ENCODE results near the gene MOB3B.
"Not testable (repeated sequence)": the region's sequence is repeated elsewhere in the genome, so short reads cannot be mapped to it uniquely, and the experiment has no call there.

The MOB3B gene

GRCh38 chr9:27518809-27519208 lies 10.8 kb downstream of the MOB3B start:
- no peak for DNase-seq (ENCODE audit: low spot score)

DNA sequence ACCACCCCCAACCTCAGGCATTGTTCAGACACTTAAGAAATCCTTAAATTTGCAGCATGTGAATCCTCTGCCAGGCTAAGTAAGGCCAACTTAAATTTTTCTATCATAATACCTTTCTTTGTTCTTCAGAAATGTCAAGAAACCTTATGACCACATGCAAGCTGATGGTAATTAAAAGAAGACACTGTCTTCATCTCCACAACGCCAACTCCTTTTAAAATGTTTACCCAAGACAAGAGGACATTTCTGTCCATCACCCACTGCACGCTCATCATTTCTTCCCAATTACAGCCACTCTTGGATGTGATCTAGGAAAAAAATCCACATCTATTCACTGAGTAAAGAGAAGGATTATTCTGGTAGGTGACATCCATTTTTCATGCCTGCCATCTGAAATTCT lies 11.6 kb downstream of the MOB3B start:
- DNase-seq (ENCODE audit: low spot score) = no peak

DNA sequence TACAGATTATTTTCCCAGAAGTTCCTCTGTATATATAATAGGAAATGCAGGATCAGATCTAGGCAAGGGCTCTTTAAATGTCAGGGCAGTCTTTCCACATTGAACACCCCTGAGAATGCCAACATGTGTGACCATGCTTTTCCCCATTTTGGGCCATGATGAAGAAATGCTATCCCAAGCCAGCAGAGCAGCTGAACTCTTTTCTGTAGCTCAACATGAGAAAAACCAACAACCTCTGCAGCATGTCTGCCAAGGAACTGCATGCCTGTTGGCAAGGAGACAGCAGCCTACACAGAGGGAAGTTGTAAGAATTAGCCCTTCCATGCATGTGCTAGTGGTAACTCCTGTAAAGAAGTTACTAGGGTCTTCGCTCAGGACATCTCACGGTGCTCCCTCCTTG lies 15.1 kb downstream of the MOB3B start:
- DNase-seq (ENCODE audit: low spot score) = no peak

DNA sequence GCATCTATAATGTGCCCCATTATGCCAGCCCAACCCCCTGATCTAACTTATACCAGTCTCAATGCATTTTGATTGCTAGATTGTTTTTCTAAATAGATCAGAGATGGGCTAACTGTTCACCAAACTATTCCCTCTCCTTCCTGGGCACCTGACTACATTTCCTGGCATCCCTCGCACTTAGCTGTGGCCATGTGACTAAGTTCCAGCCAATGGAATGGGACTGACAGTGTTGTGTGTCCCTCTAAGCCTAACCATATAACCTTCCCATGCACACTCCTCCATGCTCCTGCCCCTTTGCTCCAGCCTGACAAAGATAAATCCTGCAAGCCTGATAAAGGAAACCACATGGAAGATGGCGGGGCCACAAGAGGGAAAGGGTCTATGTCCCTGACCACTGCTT lies 17.8 kb downstream of the MOB3B start:
- DNase-seq (ENCODE audit: low spot score) = no peak

- DNase-seq (ENCODE audit: low spot score) = no peak
Measured at GRCh38 chr9:27510780-27511179, 18.8 kb downstream of the MOB3B start.

- no peak for DNase-seq (ENCODE audit: low spot score)
Measured at GRCh38 chr9:27506981-27507380, 22.6 kb downstream of the MOB3B start.

- no peak for DNase-seq (ENCODE audit: low spot score)
Measured at GRCh38 chr9:27505744-27506161, 23.9 kb downstream of the MOB3B start.

- DNase-seq (ENCODE audit: low spot score) = no peak
Measured at GRCh38 chr9:27504259-27504658, 25.4 kb downstream of the MOB3B start.

GRCh38 chr9:27503623-27504022 lies 26.0 kb downstream of the MOB3B start:
- DNase-seq (ENCODE audit: low spot score) = no peak

DNA sequence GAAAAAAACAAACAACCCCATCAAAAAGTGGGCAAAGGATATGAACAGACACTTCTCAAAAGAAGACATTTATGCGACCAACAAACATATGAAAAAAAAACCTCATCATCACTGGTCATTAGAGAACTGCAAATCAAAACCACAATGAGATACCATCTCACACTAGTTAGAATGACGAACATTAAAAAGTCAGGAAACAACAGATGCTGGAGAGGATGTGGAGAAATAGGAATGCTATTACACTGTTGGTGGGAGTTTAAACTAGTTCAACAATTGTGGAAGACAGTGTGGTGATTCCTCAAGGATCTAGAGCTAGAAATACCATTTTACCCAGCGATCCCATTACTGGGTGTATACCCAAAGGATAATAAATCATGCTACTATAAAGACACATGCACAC lies 28.7 kb downstream of the MOB3B start:
- DNase-seq (ENCODE audit: low spot score) = not testable (repeated sequence)

DNA sequence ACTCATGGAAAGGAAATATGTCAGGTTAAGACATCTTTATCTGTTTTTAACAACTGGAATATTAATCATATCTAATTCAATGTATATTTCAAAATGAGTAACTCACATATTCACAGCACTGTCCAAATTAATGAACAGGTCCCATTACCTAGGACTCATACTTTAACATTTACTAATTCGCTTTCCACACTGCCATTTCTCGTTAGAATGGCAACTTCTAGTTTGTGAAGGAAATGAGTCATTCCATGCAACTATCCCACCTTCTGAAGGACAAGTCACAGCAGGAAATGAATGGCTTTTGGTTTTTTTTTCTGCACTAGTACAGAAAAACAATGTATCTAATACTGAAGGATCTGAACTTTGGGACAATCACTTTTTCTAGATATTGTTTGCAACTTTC lies 30.2 kb downstream of the MOB3B start:
- no peak for DNase-seq (ENCODE audit: low spot score)

GRCh38 chr9:27497883-27498417 lies 31.7 kb downstream of the MOB3B start:
- DNase-seq (ENCODE audit: low spot score) = no peak

DNA sequence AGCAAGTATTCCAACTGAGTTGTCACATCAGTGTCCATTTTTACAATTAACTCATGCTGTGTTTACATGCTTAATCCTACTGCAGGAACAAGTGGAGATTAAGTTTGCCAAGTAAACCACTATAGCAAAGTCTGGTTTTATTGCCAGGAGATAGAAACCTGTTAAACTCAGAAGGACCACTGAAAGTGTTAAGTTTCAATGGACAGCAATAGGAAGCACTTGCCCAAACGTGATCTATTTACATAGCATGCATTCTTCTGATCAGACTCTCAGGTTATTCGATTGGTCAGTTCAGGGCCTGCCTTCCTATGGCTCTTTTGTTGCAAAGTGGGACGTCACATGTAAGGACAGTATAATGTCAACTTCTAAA lies 33.5 kb downstream of the MOB3B start:
- DNase-seq (ENCODE audit: low spot score) = no peak

- no peak for DNase-seq (ENCODE audit: low spot score)
Measured at GRCh38 chr9:27495480-27496134, 34.0 kb downstream of the MOB3B start.

DNA sequence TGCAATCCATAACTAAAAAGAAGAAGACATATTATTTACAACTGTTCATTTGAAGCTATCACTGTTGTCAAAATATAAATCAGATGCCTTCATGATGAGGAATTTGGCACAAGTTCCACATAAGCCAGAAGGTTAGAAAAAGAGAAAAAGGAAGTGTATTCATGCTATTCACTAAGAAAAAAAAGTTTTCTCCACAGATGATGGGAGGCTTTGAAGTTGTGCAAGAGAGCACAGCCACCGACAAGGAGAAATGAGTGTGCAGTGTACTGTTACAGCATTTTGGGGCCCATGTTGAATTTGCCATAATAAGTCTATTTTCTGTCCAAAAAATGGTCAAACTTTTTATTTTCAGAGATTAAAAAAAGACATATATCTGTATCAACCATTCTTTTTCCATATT lies 38.5 kb downstream of the MOB3B start:
- DNase-seq (ENCODE audit: low spot score) = no peak

DNA sequence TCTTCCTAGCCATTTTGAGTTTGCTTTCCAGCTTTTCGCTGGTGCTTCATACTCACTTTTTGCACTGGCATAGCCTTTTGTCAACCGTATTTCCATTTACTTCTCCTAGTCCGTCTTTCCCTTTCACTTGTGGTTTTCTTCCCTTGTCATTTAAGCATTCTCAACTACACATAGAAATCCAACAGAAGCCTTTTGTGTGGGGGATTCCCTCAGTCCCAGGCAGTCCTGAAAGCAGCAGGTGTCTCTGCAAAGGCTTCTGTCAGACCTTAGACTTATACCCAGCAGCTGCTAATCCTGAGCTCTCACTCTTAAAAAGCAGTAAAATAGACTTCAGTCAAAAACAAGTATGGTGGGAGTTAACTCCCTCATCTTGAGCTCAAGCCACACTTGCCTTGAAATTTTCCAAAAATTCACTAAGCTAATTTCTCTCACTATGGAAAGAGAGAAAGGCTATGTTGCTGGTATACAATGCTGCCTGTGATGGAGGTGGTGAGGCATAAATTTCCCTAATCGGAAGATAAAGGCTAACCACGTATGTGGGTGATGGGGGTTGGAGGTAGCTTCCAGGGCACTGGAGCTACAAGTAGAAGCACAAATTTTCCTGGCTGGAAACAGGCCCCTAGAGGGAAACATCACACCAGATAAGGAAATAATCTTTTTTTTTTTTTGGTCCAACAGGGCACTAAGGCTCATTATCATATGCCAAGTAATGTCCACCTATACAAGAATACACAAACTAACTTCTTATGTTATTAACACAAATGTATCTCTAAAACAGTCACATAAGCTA lies 40.3 kb downstream of the MOB3B start:
- no peak for DNase-seq (ENCODE audit: low spot score)

DNA sequence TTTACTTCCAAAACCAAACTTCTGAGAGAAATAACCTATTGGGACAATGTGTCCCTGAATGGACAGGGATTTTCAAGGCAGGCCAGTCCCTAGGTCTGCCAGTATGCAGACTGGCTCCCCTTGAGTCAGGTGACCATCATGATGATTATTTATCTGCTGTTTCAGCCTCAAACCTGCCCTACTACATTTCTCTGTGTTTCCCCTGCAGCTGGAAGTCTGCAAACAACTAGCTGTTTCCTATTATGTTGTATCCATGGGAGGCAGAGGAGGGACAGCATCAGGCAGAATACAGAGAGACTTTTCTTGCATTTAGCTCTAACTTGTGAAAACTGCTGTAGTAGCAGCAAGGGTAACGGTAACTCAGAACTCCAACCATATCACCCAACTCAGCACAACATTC lies 41.7 kb downstream of the MOB3B start:
- no peak for DNase-seq (ENCODE audit: low spot score)

DNA sequence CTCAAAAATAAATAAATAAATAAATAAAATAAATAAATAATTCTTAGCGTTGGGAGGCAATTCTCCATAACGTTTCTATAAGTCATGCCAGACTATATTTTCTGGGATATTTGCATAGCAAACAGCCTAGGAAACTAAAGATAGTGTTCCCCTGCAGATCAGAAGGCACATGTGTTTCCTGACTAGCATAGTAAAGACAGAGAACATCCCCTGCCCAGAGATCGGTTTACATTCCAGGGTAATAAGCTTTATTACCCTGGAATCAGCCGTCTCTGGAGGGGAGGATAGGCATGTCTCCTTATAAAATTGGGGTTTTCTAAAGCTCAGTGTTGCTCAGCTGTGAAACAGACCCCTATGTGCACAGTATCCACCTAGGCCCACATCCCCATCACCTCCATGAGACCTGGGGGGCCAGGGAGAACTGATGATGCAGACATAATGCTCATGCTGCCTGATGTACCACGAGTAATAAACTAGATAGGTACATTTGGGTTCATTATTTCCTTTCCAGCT lies 42.4 kb downstream of the MOB3B start:
- no peak for DNase-seq (ENCODE audit: low spot score)

DNA sequence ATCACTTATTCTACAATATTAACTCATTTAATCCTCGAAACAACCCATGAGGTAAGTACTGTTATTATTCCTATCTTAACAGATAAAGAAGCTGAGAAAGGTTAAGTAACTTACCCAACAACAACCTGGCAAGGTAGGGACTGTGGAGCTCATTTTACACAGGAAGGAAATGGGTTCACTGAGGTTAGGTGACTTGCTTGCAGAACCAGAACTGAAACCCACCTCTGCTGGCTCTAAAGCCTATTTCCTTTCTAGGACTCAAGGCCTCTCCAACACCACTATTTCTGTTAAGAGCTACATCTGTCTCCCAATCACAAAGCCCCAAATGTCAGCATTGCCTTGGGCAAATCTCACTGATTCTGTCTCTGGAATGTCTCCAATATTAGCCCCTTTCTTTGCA lies 44.5 kb downstream of the MOB3B start:
- no peak for DNase-seq (ENCODE audit: low spot score)

- no peak for DNase-seq (ENCODE audit: low spot score)
Measured at GRCh38 chr9:27483576-27483975, 46.0 kb downstream of the MOB3B start.

GRCh38 chr9:27482709-27483108 lies 46.9 kb downstream of the MOB3B start:
- DNase-seq (ENCODE audit: low spot score) = no peak

DNA sequence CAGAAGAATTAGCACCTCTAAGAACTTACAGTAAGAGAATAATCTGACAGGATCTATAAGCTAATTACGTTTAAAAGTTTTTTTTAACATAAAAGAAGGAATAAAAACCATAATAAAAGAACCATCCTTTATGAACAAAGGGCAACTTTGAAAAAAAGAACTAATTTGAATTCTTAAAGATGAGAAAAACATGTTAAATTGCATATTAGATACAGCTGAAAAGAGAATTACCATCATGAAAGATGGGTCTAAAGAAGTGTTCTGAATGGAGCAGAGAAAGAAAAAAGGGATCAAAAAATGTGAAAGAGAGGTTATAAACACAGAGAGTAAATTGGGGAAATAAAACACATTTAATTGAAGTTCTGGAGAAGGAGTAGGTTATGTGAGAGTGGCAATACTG lies 51.3 kb downstream of the MOB3B start:
- DNase-seq (ENCODE audit: low spot score) = no peak

GRCh38 chr9:27476870-27477515 lies 52.6 kb downstream of the MOB3B start:
- DNase-seq (ENCODE audit: low spot score) = no peak

Data from AG08395 (cell line).